Heart left ventricle (tissue), 16 donors: ENCODE data around the gene CSRP1. TPM values are rescaled to one million over a fixed set of nuclear protein-coding genes. Genes with fewer than 3 reads are reported as not detected.

Experiments
- ATAC-seq, 4 donors: fragments of 200-7000 bp; cut with Tn5 transposase; one replicate each; pipeline ENCODE4 v1.9.1; 2020 to 2022; ENCODE audit warnings: moderate library complexity in 4 of 4, mild to moderate bottlenecking in 3 of 4, moderate number of reproducible peaks in 1 of 4
- DNase-seq, 5 donors: peaks; one replicate each; pipeline ENCODE4 v3.0.0-alpha.2; 2020
- H3K27ac ChIP-seq, 12 donors: fragments of 200-600 bp; sonication (generic) in 4 of 12; one replicate each; pipeline versions ENCODE4 v1.5.0 to v1.8.0; 2016 to 2022; ENCODE audit warnings: mild to moderate bottlenecking in 2 of 12
- H3K27me3 ChIP-seq, 9 donors: fragments of 200-600 bp; sonication (generic) in 2 of 9; one replicate each; pipeline versions ENCODE4 v1.5.1 to v1.8.0; 2016 to 2022; ENCODE audit warnings: mild to moderate bottlenecking in 3 of 9
- H3K36me3 ChIP-seq, 9 donors: fragments of 200-600 bp; sonication (generic) in 2 of 9; one replicate each; pipeline versions ENCODE4 v1.5.0 to v1.8.0; 2018 to 2022; ENCODE audit warnings: mild to moderate bottlenecking in 2 of 9
- H3K4me1 ChIP-seq, 12 donors: fragments of 200-600 bp; sonication (generic) in 4 of 12; one replicate each; pipeline versions ENCODE4 v1.5.0 to v1.8.0; 2016 to 2022; ENCODE audit warnings: mild to moderate bottlenecking in 3 of 12
- H3K4me3 ChIP-seq, 12 donors: fragments of 200-600 bp; sonication (generic) in 4 of 12; one replicate each; pipeline versions ENCODE4 v1.5.0 to v1.8.0; 2017 to 2022; ENCODE audit warnings: mild to moderate bottlenecking in 9 of 12, moderate library complexity in 4 of 12
- H3K9me3 ChIP-seq, 12 donors: fragments of 200-600 bp; sonication (generic) in 4 of 12; one replicate each; pipeline versions ENCODE4 v1.5.0 to v1.8.0; 2016 to 2022; ENCODE audit warnings: mild to moderate bottlenecking in 1 of 12
- POLR2A ChIP-seq, 2 donors: fragments of 450-650 bp; IDR thresholded peaks; one replicate each; pipeline ENCODE4 v1.6.1; 2017; ENCODE audit warnings: antibody characterized with exemption in 2 of 2, mild to moderate bottlenecking in 2 of 2, moderate library complexity in 2 of 2
- WGBS, 4 donors: extraction: QIAGEN DNeasy Blood & Tissue Kit in 2 of 4; methylation state at CpG; one replicate each; pipeline versions ENCODE4 v1.1.5 to v1.1.7; 2013 to 2018; 5-methylcytosine and 5-hydroxymethylcytosine counted together
- intact Hi-C, 10 donors: fragments of 100-400 bp; cut with DNase I; formaldehyde crosslinking; loops; one replicate each; pipeline versions ENCODE4 v1.11.1 to v1.14.2; 2022
- polyA plus RNA-seq, 2 donors: library from polyadenylated mRNA; stranded (reverse); fragments of 200-250 nt; gene quantifications; one replicate each; pipeline ENCODE4 v1.2.3, GENCODE V29; 2013
- total RNA-seq, 9 donors: library from RNA; depleted of rRNA in 2 of 9; stranded (reverse); fragments of >200 nt in 2 of 9; fragmentation: NEBNext Ultra II Directional in 3 of 9; extraction: Animal tissue kit (Norgen Biotek cat#: 25700) in 3 of 9; gene quantifications; one replicate each; pipeline versions ENCODE4 v1.1.0 to v1.2.4, GENCODE V29; 2016 to 2023
- TF ChIP-seq, protein P1 (sequence below), 12 donors: fragments of 200-600 bp; sonication (generic) in 4 of 12; IDR thresholded peaks; one replicate each; pipeline versions ENCODE4 v1.5.0 to v1.8.0; 2018 to 2022; ENCODE audit warnings: antibody characterized with exemption in 12 of 12, mild to moderate bottlenecking in 5 of 12
- donor health status: ischemic (EF 13 %, LVEDD 7.1; RV severe dilation, severe dysfunction).
- donor health status: healthy with polysubstance abuse.
- donor health status: DM: no; HTN: yes; CAD: no.
- donor health status: DM: no; HTN: no; CAD: no.
- donor health status: ischemic (EF 25% LVEDD 6.9; RV normal size, moderate dysfunction).
- donor health status: ischemic (EF 25% LVEDD 5.7; RV mildly dilated, moderate dysfunction).
- donor health status: healthy.
- donor health status: DM: yes; HTN: yes; CAD: no.
- donor health status: ischemic (EF 35%, LVEDD 5.7; RV mildly dilated, moderate dysfunction).
- donor health status: nonischemic (EF 11% LVEDD 7.7; RV severe dilation, severe dysfunction).
- donor health status: DM: yes; HTN: yes; CAD: no.
- donor health status: PGD.
- donor health status: ischemic (EF 29% LVEDD 5.4; RV normal size, mild dysfunction).
- donor health status: nonischemic (EF 23%, LVEDD 6.1; RV moderate dilation, normal function).

The CSRP1 gene
- total and polyA plus RNA-seq, 11 donors, result 35.8 to 325 (median 78.6) TPM

DNA sequence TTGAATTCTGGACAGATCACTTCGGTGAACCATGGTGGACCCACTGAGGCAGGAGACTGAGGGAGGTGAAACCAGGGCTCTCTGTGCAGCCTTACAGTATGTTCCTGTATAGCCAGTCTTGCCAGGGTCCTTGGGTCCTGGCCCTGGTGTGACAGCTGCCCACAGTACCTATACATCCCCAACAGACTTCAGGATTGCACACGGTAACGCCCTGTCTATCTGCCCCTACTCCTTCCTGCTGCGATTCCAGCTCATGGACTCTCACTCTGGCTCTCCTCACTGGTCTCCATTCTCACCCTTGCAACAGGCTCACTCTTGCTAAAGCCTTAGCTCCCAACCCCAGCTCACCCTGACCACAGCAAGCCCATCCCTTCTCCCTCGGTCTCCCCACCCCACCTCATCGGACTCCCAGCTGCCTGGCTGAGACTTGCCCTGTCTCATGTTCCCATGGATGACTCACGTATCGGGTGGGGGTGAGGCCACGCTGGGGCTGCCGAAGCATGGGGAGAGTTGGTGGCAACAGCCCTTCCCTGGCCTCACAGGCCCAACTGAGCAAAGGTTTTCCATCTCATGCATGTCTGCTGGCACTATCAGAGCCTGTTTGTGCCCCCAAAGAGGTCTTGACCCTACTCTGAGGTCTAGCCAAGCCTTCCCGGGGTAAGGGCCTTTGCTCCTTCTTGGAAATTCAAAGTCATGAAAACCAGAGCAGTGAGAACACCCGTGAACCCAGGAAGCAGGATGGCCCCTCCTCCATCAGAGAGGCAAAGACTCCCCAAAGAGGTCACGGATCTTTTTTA is 45.1 kb downstream of the CSRP1 start:
- WGBS, 4 donors, result 80 to 82% (median 80%) methylated on average over 11 to 13 of the region's 13 CpGs
- TF ChIP-seq, protein P1, sequence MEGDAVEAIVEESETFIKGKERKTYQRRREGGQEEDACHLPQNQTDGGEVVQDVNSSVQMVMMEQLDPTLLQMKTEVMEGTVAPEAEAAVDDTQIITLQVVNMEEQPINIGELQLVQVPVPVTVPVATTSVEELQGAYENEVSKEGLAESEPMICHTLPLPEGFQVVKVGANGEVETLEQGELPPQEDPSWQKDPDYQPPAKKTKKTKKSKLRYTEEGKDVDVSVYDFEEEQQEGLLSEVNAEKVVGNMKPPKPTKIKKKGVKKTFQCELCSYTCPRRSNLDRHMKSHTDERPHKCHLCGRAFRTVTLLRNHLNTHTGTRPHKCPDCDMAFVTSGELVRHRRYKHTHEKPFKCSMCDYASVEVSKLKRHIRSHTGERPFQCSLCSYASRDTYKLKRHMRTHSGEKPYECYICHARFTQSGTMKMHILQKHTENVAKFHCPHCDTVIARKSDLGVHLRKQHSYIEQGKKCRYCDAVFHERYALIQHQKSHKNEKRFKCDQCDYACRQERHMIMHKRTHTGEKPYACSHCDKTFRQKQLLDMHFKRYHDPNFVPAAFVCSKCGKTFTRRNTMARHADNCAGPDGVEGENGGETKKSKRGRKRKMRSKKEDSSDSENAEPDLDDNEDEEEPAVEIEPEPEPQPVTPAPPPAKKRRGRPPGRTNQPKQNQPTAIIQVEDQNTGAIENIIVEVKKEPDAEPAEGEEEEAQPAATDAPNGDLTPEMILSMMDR (IDR thresholded peaks at IDR 0.05), result no peak
- no peak for TF ChIP-seq POLR2A (IDR thresholded peaks at IDR 0.05)
- Histone ChIP-seq H3K4me1 (peaks cover 0 to 55% (median 31%) of the 10 kb centered on the region in 12 donors), H3K27me3 (no peaks in the 10 kb centered on the region), H3K36me3 (peaks cover 0 to 22% (median 18%) of the 10 kb centered on the region in 9 donors), H3K4me3 (no peak overlapping the region), H3K9me3 (no peaks in the 10 kb centered on the region), H3K27ac (peak overlapping the region in 10 of 12 donors; percentile 36 to 98 (median 68))
- intact Hi-C loops, result no loop called here
- ATAC-seq (peak; percentile 54 to 82 (median 78)), DNase-seq (peak; percentile 67 to 87 (median 79))

DNA sequence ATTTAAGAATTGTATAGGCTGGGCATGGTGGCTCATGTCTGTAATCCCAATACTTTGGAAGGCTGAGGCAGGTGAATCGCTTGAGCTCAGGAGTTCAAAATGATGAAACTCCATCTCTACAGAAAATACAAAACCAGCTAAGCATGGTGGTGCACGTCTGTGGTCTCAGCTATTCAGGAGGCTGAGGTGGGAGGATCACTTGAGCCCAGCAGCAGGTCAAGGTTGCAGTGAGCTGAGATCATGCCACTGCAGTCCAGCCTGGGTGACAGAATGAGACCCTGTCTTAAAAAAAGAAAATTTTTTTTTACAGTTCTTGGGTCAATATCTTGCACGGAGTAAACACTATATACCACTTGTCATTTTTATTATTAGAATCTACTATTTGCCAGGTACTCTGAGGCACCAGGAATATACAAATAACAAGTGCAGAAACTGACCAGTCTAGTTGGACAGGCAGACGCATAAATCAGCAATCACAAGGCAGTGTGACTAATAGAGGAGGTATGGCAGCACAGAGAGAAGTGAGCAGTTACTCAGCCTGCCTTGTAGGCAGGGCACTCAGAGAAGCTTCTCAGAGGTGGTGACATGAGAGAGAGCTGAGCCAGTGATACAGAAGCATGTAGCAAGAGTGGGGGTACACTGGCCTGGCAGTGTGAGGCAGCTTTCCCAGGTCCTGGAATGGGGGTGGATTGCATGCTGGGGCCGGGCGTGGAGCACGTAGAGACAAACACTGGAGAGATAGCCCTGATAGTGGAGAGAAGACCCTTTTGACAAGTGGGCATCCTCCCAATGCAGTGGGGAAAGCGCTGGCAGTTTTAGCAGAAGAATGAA is 45.9 kb downstream of the CSRP1 start:
- H3K4me3 ChIP-seq, result no peak overlapping the region
- DNase-seq, result peak in 1 of 5 donors; percentile 75
- WGBS, 4 donors, result 56 to 74% (median 65%) methylated on average over 8 of the region's 8 CpGs
- H3K27me3 ChIP-seq, result no peaks in the 10 kb centered on the region
- peaks cover 0 to 20% (median 18%) of the 10 kb centered on the region in 9 donors for H3K36me3 ChIP-seq
- no peak for TF ChIP-seq POLR2A (IDR thresholded peaks at IDR 0.05)
- TF ChIP-seq, protein P1 (IDR thresholded peaks at IDR 0.05), result no peak
- ATAC-seq, result peak; percentile 60 to 86 (median 74)
- H3K27ac ChIP-seq, result peak overlapping the region in 11 of 12 donors; percentile 35 to 98 (median 67)
- no peaks in the 10 kb centered on the region for H3K9me3 ChIP-seq
- peaks cover 0 to 55% (median 32%) of the 10 kb centered on the region in 12 donors for H3K4me1 ChIP-seq
- intact Hi-C loops, result no loop called here

DNA sequence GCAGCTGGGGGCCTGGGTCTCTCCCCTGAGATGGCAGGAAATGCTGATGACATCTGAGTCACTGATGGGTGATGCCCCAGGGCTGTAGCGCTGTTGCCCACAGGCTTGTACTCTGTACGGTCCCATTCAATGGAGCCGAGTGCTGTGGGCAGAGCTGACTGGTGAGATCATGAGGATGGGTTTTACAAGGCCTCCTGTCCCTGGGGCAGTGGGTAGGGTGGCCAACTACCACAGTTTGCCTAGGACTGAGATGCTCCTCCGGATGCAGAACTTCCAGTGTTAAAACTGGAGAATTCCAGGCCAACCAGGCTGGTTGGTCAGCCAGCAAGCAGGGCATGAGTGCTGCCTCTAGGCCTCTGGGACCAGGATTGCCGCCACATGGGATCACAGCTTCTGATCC is 47.1 kb downstream of the CSRP1 start:
- 92 to 96% (median 96%) methylated on average over 5 of the region's 5 CpGs; no CpG with 5 or more reads in 1 of the 4 donors for WGBS, 4 donors
- DNase-seq (no peak), ATAC-seq (no peak)
- H3K4me1 ChIP-seq, result peaks cover 0 to 59% (median 32%) of the 10 kb centered on the region in 12 donors
- no peak overlapping the region for H3K4me3 ChIP-seq
- intact Hi-C loops, result no loop called here
- no peak for TF ChIP-seq POLR2A (IDR thresholded peaks at IDR 0.05)
- TF ChIP-seq, protein P1 (IDR thresholded peaks at IDR 0.05), result no peak
- H3K27me3 ChIP-seq, result no peaks in the 10 kb centered on the region
- H3K36me3 ChIP-seq, result peaks cover 0 to 7% (median 5%) of the 10 kb centered on the region in 9 donors
- peak overlapping the region in 1 of 12 donors; percentile 98 for H3K27ac ChIP-seq
- H3K9me3 ChIP-seq, result no peaks in the 10 kb centered on the region

DNA sequence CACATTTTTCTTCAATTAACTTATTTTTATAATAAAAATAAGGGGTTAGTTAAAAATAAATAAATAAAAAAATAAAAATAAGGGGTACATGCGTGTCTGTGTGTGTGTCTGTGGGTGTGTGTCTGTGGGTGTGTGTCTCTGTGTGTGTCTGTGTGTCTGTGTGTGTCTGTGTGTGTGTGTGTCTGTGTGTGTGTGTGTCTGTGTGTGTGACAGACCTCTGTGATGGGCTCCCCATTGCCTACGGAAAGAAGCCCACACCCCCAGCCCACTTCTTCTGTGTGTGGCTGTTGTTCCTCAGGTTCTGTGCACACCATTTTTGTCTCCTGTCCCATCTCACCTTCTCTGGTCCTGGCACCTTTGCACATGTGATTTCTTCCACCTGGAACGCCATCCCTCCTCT is 47.9 kb downstream of the CSRP1 start:
- Histone ChIP-seq H3K9me3 (no peaks in the 10 kb centered on the region), H3K4me3 (no peak overlapping the region), H3K27me3 (no peaks in the 10 kb centered on the region), H3K4me1 (peaks cover 0 to 59% (median 32%) of the 10 kb centered on the region in 12 donors), H3K36me3 (peaks cover 0 to under 1% (median 0%) of the 10 kb centered on the region in 9 donors), H3K27ac (no peak overlapping the region)
- WGBS, 4 donors, result 93 to 96% (median 94%) methylated on average over 3 of the region's 3 CpGs
- DNase-seq (no peak), ATAC-seq (no peak)
- no peak for TF ChIP-seq POLR2A (IDR thresholded peaks at IDR 0.05)
- TF ChIP-seq, protein P1 (IDR thresholded peaks at IDR 0.05), result no peak
- intact Hi-C loops, result no loop called here
